HepG2 (cell line): ENCODE results near the gene MLLT10.

Source experiments
- CHCHD3 ChIP-seq: sonication (generic); formaldehyde crosslinking; IDR thresholded peaks from 2 replicates; pipeline ENCODE4 v1.8.0; 2022; ENCODE audit warnings: mild to moderate bottlenecking, missing genetic modification reagents, moderate library complexity
- FOXM1 ChIP-seq: sonication (generic); formaldehyde crosslinking; IDR thresholded peaks from 2 replicates; pipeline ENCODE4 v1.5.0; 2020; ENCODE audit warnings: missing genetic modification reagents
- PCBP2 ChIP-seq: fragments of 200-400 bp; formaldehyde crosslinking; optimal IDR thresholded peaks from 2 replicates; pipeline ENCODE3; 2018; ENCODE audit warnings: low read length, low read depth; ENCODE audit not compliant: poor library complexity, severe bottlenecking
- TCF7L2 ChIP-seq: IDR thresholded peaks from 2 replicates; pipeline ENCODE4 v1.6.1; 2011; ENCODE audit warnings: mild to moderate bottlenecking, low read depth, low read length, moderate library complexity
- TF ChIP-seq, protein P1 (sequence below): sonication (generic); formaldehyde crosslinking; IDR thresholded peaks from 2 replicates; pipeline ENCODE4 v1.4.0; 2020; ENCODE audit warnings: missing genetic modification reagents

DNA sequence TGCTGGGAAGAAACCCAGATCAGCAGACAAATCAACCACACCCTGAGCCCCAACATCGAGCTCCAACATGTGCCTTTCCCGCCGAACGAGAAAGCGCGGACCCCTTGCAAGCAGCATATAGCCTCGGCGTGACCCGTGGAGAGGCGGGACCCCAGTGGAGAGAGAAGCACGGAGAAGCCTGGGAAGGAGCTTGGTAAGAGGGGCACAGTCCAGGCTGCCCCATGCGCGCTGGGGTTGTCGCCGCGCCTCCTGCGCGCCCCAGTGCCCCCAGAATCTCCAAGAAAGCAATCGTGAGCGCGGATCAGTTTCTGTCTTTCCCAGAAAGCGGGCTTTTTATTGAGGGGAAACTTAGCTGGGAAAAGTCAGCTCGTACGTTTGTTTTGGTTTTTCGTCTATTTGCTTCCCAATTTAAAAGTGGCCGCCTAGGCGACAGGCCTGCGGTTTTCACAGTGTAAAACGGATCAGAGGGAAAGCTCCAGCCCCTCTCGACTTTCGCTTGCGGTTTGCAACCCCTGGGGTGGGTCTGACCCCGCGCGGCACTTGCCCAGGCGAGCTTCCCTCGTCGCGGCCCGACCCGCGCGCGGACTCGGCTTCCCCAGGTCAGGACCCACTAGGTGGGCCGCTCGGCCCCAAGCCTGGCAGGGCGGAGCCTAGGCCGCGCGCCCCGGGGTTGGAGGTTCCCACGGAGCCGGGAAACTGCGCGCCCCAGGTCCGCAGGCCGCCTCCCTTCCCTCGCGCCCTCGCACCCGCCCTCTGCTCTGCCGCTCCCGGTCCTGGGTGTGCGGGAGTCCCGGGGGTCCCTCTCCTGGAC, 39.6 kb upstream of the MLLT10 start:
- no peak for TF ChIP-seq CHCHD3 (CRISPR knock-in tag)
- no peak for TF ChIP-seq FOXM1 (CRISPR knock-in tag)
- TF ChIP-seq, protein P1, sequence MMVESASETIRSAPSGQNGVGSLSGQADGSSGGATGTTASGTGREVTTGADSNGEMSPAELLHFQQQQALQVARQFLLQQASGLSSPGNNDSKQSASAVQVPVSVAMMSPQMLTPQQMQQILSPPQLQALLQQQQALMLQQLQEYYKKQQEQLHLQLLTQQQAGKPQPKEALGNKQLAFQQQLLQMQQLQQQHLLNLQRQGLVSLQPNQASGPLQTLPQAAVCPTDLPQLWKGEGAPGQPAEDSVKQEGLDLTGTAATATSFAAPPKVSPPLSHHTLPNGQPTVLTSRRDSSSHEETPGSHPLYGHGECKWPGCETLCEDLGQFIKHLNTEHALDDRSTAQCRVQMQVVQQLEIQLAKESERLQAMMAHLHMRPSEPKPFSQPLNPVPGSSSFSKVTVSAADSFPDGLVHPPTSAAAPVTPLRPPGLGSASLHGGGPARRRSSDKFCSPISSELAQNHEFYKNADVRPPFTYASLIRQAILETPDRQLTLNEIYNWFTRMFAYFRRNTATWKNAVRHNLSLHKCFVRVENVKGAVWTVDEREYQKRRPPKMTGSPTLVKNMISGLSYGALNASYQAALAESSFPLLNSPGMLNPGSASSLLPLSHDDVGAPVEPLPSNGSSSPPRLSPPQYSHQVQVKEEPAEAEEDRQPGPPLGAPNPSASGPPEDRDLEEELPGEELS = no peak; the same call in 1 of the 2 replicates
- TF ChIP-seq PCBP2 = no peak
- no peak for TF ChIP-seq TCF7L2
